ENCODE results near the gene USP2. TPM values are rescaled to one million over a fixed set of nuclear protein-coding genes. Genes with fewer than 3 reads are reported as not detected.

Gene USP2
- total RNA-seq, 1 experiment from 2014 or later, result 3.1 TPM

- intact Hi-C loops (cut with micrococcal nuclease; ENCODE audit: unreplicated experiment), result no loop called here
- no peak for ATAC-seq
- in situ Hi-C loops (cut with HindIII; ENCODE audit: low pct_unique_long_range_greater_than_20kb, low sequenced_read_pairs), result no loop called here
- DNase-seq (ENCODE audit: low read depth, low spot score), result no peak
- TF ChIP-seq TCF7L2 (IDR thresholded peaks at IDR 0.05; ENCODE audit: low read depth, low read length) (no peak), SIN3A (IDR thresholded peaks at IDR 0.05; ENCODE audit: borderline replicate concordance, insufficient read depth, low read depth, low read length) (no peak), REST (IDR thresholded peaks at IDR 0.05; ENCODE audit: insufficient read depth in 1 of 2, low read depth in 2 of 2, low read length in 1 of 2) (no peak), CTCF (IDR thresholded peaks at IDR 0.05) (no peak), POLR2AphosphoS5 (IDR thresholded peaks at IDR 0.05; ENCODE audit: low read depth, low read length) (no peak)
- Histone ChIP-seq H3K27me3 (ENCODE audit: control insufficient read depth, insufficient read depth, low read length) (no peaks in the 10 kb centered on the region), H3K4me1 (ENCODE audit: control insufficient read depth, insufficient read depth, low read length) (no peaks in the 10 kb centered on the region; the same call in 1 of the 2 replicates), H3K27ac (ENCODE audit: low read length) (no peak overlapping the region), H3K4me3 (ENCODE audit: low read depth in 2 of 2, low read length in 2 of 2) (no peak overlapping the region), H3K9me3 (ENCODE audit: control insufficient read depth, insufficient read depth, low read depth, low read length) (peaks cover 15% of the 10 kb centered on the region; the same call in 1 of the 2 replicates), H3K36me3 (ENCODE audit: control insufficient read depth, insufficient read depth, low read length) (no peaks in the 10 kb centered on the region)
- ChIA-PET CTCF (interaction anchor here (0.6 kb wide), 1 partner anchor 22 kb away, joined by 3 read pairs; no protein-coding TSS in a partner anchor), POLR2A (no interaction called here)
- no TSS peak for BruUV-seq (replicated peaks)
Measured at GRCh38 chr11:119403021-119403420, 21.5 kb upstream of the USP2 start.

- ATAC-seq, result no peak
- Histone ChIP-seq H3K27ac (ENCODE audit: low read length) (no peak overlapping the region), H3K9me3 (ENCODE audit: control insufficient read depth, insufficient read depth, low read depth, low read length) (peaks cover 18% of the 10 kb centered on the region; the same call in 1 of the 2 replicates), H3K36me3 (ENCODE audit: control insufficient read depth, insufficient read depth, low read length) (no peaks in the 10 kb centered on the region), H3K4me3 (ENCODE audit: low read depth in 2 of 2, low read length in 2 of 2) (no peak overlapping the region), H3K27me3 (ENCODE audit: control insufficient read depth, insufficient read depth, low read length) (no peaks in the 10 kb centered on the region), H3K4me1 (ENCODE audit: control insufficient read depth, insufficient read depth, low read length) (no peaks in the 10 kb centered on the region; the same call in 1 of the 2 replicates)
- POLR2A ChIA-PET, result no interaction called here
- TF ChIP-seq TCF7L2 (IDR thresholded peaks at IDR 0.05; ENCODE audit: low read depth, low read length) (no peak), SIN3A (IDR thresholded peaks at IDR 0.05; ENCODE audit: borderline replicate concordance, insufficient read depth, low read depth, low read length) (no peak), CTCF (IDR thresholded peaks at IDR 0.05) (no peak), REST (IDR thresholded peaks at IDR 0.05; ENCODE audit: insufficient read depth in 1 of 2, low read depth in 2 of 2, low read length in 1 of 2) (no peak), POLR2AphosphoS5 (IDR thresholded peaks at IDR 0.05; ENCODE audit: low read depth, low read length) (no peak)
- no peak for DNase-seq (ENCODE audit: low read depth, low spot score)
- intact Hi-C loops (cut with micrococcal nuclease; ENCODE audit: unreplicated experiment) (no loop called here), in situ Hi-C loops (cut with HindIII; ENCODE audit: low pct_unique_long_range_greater_than_20kb, low sequenced_read_pairs) (no loop called here)
- no TSS peak for BruUV-seq (replicated peaks)
- CTCF ChIA-PET, result no interaction called here
Measured at GRCh38 chr11:119402470-119402869, 21.0 kb upstream of the USP2 start.

Data from Panc1 (cell line).